ENCODE results near the gene MTERF2.

The MTERF2 gene

DNA sequence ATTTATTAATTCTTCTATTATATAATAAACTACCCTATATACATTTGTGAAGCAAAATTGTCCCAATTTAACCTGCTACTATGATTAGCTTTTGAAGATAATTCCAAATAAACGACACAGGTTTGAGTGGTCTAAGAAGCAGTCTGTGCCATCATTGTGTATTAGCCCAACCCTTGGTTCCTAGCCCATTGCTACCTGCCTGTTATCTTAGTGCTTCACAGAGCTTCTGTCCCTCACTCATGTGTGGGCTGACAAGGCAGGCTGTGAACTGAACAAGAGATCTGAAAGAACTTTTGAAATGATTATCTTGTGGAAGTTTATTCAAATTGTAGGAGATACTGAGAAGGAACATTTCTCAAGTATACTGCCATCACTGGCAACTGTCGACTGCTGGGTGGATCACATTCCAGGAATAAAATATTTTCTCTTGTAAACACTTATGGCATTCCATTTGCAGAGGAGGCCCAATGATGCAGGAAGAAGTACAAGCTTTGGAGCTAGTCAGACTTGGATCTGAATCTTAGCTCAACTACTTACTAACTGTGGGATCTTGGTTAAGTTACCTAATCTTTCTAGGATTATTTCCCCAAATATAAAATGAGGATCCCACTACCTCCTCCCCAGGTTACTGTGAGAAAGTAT is 7.8 kb upstream of the MTERF2 start:
- no peak for DNase-seq (ENCODE audit: low read depth in 2 of 3, low spot score in 2 of 3)

DNA sequence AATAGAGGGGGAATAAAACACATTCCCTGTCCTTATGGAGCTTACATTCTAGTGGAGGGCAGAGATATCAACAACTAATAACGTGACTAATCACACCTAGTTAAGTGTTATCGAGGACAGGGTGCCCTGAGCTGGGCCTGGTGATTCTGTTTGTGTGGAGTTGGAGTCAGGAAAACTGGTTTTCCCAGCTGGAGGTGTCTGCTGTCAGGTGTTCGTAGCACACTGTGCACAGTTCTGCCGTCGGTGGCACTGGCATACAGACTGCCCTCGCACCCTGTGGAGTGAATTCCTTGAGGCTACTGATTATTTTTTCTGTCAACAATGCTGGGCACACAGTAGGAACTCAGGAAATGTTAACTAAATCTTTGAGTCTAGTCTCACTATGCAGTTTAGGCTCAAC is 900 bp upstream of the MTERF2 start:
- DNase-seq (ENCODE audit: low read depth in 2 of 3, low spot score in 2 of 3), result no peak

GRCh38 chr12:106986135-106986534 is 811 bp downstream of the MTERF2 start:
- no peak for DNase-seq (ENCODE audit: low read depth in 2 of 3, low spot score in 2 of 3)

DNA sequence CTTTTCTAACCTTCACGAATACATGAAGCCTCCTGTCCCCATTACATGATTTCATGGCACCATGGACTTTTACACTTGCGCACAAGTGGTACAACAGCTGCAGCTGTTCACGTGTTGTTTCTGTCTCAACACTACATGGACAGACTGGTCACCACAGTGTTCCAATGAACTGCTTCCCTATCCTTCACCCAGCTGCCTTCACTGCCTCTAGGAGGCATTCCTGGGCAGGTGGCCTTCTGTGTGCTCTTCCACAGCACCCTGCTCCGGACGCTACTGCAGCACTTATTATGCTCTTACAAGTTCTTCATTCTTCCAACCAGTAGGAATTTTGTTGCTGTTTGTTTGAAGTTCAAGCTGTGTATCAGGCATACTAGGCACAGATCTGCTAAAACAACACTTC is 1.5 kb downstream of the MTERF2 start:
- no peak for DNase-seq (ENCODE audit: low read depth in 2 of 3, low spot score in 2 of 3)

- no peak for DNase-seq (ENCODE audit: low read depth in 2 of 3, low spot score in 2 of 3)
These were observed 2.3 kb downstream of the MTERF2 start for GRCh38 chr12:106984588-106985137.

DNA sequence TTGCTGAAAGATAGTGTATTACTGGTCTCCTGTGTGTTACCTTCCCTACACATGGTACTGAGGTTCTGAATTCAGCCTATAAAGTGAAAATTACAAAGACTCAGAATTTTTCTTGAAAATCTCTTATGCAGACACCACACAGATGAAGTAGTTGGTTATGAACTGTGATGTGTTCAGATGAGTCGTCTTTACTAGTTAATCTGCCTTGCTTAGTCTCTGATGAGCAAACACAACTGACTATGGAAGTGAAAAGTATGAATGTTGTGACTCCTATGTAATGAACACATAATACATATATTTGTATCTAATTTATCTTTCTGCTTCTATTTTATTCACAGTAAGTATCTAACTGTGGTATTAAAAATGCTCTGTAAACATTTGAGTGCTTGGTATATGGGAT is 4.7 kb downstream of the MTERF2 start:
- no peak for DNase-seq (ENCODE audit: low read depth in 2 of 3, low spot score in 2 of 3)

GRCh38 chr12:106981788-106982187 is 5.2 kb downstream of the MTERF2 start:
- no peak for DNase-seq (ENCODE audit: low read depth in 2 of 3, low spot score in 2 of 3)

- no peak for DNase-seq (ENCODE audit: low read depth in 2 of 3, low spot score in 2 of 3)
These were observed 6.0 kb downstream of the MTERF2 start for GRCh38 chr12:106980944-106981343.

GRCh38 chr12:106978035-106978800 is 8.7 kb downstream of the MTERF2 start:
- no peak for DNase-seq (ENCODE audit: low read depth in 2 of 3, low spot score in 2 of 3)

GRCh38 chr12:106976668-106977067 is 10.3 kb downstream of the MTERF2 start:
- DNase-seq (ENCODE audit: low read depth in 2 of 3, low spot score in 2 of 3), result no peak

GRCh38 chr12:106975993-106976658 is 10.8 kb downstream of the MTERF2 start:
- DNase-seq (ENCODE audit: low read depth in 2 of 3, low spot score in 2 of 3), result no peak

DNA sequence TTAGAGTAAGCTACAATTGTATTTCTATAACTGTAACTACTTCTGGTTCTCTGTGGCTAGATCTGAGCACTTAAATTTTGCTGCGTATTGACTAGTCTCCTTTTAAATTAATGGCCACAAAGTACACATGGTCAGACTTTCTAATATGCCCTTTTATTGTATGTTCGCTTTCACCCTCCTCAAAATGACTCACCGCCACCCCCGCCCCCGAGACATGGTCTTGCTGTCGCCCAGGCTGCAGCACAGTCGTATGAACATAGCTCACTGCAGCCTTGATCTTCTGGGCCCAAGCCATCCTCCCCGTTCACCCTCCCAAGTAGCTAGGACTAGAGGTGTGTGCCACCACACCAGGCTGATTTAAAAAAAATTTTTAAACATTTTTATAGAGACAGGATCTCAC is 11.8 kb downstream of the MTERF2 start:
- DNase-seq (ENCODE audit: low read depth in 2 of 3, low spot score in 2 of 3), result no peak

GRCh38 chr12:106974511-106974910 is 12.4 kb downstream of the MTERF2 start:
- DNase-seq (ENCODE audit: low read depth in 2 of 3, low spot score in 2 of 3), result no peak

GRCh38 chr12:106973545-106973944 is 13.4 kb downstream of the MTERF2 start:
- no peak for DNase-seq (ENCODE audit: low read depth in 2 of 3, low spot score in 2 of 3)

GRCh38 chr12:106971065-106971464 is 15.9 kb downstream of the MTERF2 start:
- no peak for DNase-seq (ENCODE audit: low read depth in 2 of 3, low spot score in 2 of 3)

DNA sequence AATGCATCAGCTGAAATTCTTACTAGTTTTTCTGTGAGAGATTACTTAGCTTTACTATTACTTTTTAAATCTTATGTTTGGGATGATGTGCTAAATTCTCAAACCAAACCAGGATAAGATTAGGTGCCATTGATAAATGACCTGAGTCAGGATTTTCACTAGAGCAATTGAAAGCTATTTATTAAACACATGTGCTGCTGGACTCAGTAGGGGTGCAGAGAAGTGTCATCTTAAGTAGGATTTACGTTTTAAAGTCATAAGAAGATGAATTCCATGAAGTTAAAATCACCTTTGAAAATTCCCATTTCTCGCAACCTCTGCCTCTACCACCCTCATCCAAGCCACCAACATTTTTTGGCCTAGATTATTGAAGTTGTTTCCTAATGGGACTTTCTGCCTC is 22.4 kb downstream of the MTERF2 start:
- no peak for DNase-seq (ENCODE audit: low read depth in 2 of 3, low spot score in 2 of 3)

- DNase-seq (ENCODE audit: low read depth in 2 of 3, low spot score in 2 of 3), result no peak
These were observed 24.7 kb downstream of the MTERF2 start for GRCh38 chr12:106962286-106962685.

GRCh38 chr12:106960443-106960842 is 26.5 kb downstream of the MTERF2 start:
- no peak for DNase-seq (ENCODE audit: low read depth in 2 of 3, low spot score in 2 of 3)

DNA sequence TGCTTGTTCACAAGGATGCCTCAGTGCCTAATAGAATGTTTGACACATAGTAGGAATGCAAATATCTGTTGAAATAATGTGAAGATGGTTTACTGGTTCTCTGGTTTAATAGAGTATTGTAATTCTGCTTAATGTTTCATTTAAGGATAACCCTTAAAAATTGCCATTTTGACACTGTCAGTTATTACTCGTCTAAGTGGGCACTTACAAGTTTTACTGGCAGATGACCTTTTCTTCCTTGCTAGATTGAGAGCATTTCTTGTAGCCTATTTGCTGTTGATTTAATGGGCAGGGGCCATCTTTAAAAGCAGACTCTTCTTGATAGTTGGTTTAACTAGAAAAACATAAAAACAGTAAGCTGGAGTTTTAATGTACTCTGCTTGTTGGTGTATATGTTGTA is 29.4 kb downstream of the MTERF2 start:
- DNase-seq (ENCODE audit: low read depth in 2 of 3, low spot score in 2 of 3), result no peak

GRCh38 chr12:106956048-106956578 is 30.8 kb downstream of the MTERF2 start:
- peak; percentile 17 to 43 (median 25) for DNase-seq (ENCODE audit: low read depth in 2 of 3, low spot score in 2 of 3)

DNA sequence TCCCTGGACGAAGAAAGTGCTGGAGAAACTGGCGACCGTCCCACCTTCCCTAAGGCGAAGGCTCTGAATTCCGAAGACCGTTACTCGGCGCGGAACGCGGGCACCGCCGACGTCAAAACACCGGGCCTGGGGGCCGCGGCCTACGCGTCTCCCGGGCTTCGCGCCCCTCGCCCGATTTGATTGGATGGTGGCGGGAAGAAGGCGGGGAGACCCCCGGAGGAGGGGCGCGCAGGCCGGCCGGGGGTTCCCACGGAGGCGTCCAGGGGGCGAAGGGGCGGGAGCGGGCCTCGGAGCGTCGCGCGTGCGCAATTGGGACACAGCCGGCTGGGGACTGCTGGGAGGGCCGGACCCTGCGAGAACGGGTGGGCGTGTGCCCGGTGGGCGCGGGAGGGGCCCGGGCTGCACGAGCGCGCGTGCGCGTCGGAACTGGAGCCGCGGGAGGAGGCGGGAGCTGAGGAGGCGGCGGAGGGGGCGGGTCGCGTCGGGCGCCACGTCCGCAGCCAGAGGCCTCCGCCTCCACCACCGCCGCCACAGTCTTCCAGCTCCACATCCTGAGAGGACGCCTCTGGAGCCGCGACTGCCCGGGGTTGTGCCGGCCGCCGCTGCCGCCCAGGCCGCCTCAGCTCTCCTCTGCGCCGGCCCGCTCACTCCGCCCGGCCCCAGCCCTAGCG is 31.4 kb downstream of the MTERF2 start, which contains the start of gene TMEM263:
TSS of gene TMEM263 (plus strand) at position 531 of the 671 bp plus-strand sequence. CDS start 11,210 bp downstream, outside the sequence.
- DNase-seq (ENCODE audit: low read depth in 2 of 3, low spot score in 2 of 3), result peak; percentile 74 to 91 (median 79)
